D341Med (cell line): ENCODE results near the gene FRMD4A.

ENCODE experiments used
- DNase-seq: peaks from one replicate; pipeline ENCODE4 v3.0.0; 2012; ENCODE audit warnings: low spot score

FRMD4A gene

DNA sequence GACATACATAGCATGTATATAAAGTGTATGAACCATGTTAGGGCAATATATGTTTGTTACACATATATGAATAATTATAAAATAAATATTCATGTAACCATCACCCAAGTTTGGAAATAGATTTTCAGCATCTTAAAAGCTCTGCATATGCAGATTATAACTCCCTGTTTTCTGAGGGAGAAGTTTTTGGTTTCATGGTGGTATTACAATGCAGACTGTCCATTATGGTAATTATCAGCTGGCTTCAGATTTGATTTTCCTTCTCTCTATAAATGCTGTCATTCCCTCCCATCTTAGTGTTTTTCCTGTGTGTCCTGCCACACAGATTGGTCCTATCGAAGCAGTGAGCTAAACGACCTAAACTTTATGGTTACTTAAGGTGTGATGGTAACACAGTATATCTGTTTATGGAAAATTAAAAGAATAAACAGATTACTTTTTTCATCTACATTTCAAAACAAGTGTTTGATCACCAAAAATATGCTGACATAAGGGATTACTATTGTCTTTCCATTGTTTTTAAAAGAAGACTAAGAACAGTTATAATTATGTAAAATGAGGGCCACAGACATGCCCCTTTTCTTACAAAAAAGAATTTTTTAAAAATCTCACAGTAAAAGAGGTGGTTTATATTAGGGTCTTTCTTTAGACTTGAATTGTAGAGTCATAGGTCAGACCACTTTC lies 726.2 kb downstream of the FRMD4A start:
- no peak for DNase-seq

DNA sequence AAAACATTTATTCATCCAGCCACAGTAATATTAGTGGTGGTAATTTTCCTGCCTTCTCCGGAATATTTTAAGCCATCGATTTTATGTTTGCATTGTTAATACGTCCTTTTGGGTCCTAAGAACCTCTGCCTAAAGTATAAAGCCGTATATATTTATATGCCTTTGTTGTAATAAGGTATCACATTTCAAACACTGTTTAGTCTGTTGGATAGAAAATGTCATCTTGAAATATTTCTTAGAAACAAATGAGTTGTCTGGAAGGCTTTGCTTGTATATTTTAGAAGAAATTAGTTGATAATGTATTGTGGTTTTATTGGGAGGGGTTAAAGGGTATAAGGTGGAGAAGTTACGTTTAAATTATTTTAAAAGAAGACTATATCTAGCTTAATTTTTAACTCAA lies 732.8 kb downstream of the FRMD4A start:
- no peak for DNase-seq

DNA sequence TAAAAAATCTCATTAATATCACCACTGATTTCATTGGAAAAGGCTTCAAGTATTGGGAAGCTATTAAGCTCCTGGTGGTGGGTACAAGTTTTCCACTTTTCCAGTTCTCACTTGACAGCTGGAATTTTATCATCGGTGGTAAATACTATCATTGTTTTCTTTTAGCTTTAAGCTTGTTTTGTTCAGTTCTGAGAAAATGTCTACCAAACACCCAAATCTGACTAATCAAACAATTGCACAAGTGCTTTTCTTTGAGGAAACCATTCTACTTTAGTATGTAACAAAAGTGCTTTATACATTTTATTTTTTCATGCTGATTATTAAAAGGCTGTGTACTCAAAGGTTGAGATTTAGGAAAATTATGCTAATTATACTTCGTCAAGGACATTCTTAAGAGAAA lies 736.1 kb downstream of the FRMD4A start:
- DNase-seq, result no peak
